ENCODE results near the gene NUP88.

The NUP88 gene

GRCh38 chr17:5355421-5356129, 63.9 kb downstream of the NUP88 start:
- no peak for DNase-seq (ENCODE audit: low spot score)

GRCh38 chr17:5354886-5355415, 64.5 kb downstream of the NUP88 start:
- no peak for DNase-seq (ENCODE audit: low spot score)

DNA sequence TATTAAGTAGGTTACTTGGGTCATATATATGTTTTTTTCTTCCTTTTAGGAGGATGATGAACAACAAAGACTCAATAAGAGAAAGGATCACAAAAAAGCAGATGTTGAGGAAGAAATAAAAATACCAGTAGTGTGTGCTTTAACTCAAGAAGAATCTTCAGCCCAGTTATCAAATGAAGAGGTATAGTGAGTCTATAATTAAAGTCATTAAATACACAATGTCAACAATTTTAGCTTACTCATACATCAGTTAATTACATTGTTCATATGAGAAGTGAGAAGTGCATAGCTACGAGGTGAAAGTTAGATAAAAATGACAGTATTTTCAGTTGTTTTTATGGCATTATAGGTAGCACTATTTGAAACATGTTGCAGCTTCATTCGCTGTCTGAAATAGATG, 65.2 kb downstream of the NUP88 start:
- DNase-seq (ENCODE audit: low spot score), result no peak

DNA sequence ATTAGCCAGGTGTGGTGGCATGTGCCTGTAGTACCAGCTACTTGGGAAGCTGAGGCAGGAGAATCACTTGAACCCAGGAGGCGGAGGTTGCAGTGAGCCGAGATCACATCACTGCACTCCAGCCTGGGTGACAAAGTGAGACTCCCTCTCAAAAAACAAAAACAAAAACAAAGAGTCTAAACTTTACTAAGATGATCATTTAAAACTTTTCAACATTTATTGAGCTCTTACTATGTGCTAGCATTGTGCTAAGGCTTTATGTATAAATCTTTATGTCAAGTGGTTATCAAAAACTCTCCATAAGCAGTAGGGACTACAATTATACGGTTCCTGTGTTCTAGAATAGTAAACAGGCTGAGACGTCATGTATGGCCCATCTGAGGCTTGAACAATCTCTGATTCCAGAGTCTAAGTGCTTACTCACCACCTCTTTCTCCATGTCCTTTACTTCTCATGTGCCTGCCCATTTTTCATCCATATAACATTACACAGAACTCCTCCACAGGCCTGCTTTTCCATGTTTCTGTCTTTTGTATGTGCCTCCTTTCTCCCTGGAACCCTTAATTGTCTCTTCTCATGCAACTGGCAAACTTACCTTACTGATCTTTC, 66.7 kb downstream of the NUP88 start:
- DNase-seq (ENCODE audit: low spot score), result no peak

GRCh38 chr17:5344914-5345313, 74.5 kb downstream of the NUP88 start:
- DNase-seq (ENCODE audit: low spot score), result no peak

Data from AG08395 (cell line).